ENCODE data around the gene MYH3. TPM values are rescaled to one million over a fixed set of nuclear protein-coding genes. Genes with fewer than 3 reads are reported as not detected.

MYH3 gene
- polyA plus RNA-seq, 1 donor from 2014 or later: 0.74 TPM

DNA sequence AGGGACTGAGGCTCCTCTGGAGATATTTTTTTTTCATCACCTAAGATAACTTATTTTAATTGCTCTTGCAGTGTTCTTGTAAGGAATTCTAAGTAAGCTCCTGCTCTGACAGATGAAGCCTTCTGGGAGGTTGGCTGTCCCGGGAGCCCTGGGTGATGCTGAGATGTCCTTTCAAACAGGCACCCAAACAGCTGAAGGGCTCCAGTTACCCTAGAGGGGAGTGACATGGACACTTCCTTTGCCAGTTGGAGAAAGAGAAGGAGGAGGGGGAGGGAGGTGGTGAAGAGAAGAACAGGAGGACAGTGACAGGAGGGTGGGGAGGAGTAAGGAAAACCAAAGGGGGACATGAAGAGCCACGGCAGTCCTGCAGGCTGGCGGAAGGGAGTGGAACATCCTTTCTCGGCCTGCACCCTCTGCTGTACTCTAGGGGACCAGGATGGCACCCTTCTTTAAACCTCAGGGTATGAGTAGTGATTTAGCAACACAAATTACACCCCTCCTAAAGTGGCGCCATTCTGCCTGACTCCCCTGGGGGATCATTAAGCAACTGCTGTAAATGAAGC is 51.8 kb downstream of the MYH3 start:
- Histone ChIP-seq H3K9me3 (ENCODE audit: low read length) (no peaks in the 10 kb centered on the region), H3K79me2 (replicated peaks; ENCODE audit: insufficient read depth, low read length) (no peaks in the 10 kb centered on the region), H2AFZ (ENCODE audit: low read depth, low read length) (no peak overlapping the region), H3K27ac (ENCODE audit: low read length) (no peak overlapping the region), H3K4me3 (ENCODE audit: low read length) (no peak overlapping the region), H4K20me1 (ENCODE audit: insufficient read depth) (no peaks in the 10 kb centered on the region), H3K4me2 (ENCODE audit: low read length) (no peak overlapping the region), H3K9ac (ENCODE audit: low read length) (no peak overlapping the region), H3F3A (ENCODE audit: insufficient read depth, low read length, poor library complexity, severe bottlenecking) (no peaks in the 10 kb centered on the region), H3K27me3 (ENCODE audit: insufficient read depth, low read depth, low read length) (no peaks in the 10 kb centered on the region), H3K36me3 (ENCODE audit: insufficient read depth, low read length) (no peaks in the 10 kb centered on the region), H3K9me2 (ENCODE audit: insufficient read depth, low read length) (no peaks in the 10 kb centered on the region)
- TF ChIP-seq, protein P1, sequence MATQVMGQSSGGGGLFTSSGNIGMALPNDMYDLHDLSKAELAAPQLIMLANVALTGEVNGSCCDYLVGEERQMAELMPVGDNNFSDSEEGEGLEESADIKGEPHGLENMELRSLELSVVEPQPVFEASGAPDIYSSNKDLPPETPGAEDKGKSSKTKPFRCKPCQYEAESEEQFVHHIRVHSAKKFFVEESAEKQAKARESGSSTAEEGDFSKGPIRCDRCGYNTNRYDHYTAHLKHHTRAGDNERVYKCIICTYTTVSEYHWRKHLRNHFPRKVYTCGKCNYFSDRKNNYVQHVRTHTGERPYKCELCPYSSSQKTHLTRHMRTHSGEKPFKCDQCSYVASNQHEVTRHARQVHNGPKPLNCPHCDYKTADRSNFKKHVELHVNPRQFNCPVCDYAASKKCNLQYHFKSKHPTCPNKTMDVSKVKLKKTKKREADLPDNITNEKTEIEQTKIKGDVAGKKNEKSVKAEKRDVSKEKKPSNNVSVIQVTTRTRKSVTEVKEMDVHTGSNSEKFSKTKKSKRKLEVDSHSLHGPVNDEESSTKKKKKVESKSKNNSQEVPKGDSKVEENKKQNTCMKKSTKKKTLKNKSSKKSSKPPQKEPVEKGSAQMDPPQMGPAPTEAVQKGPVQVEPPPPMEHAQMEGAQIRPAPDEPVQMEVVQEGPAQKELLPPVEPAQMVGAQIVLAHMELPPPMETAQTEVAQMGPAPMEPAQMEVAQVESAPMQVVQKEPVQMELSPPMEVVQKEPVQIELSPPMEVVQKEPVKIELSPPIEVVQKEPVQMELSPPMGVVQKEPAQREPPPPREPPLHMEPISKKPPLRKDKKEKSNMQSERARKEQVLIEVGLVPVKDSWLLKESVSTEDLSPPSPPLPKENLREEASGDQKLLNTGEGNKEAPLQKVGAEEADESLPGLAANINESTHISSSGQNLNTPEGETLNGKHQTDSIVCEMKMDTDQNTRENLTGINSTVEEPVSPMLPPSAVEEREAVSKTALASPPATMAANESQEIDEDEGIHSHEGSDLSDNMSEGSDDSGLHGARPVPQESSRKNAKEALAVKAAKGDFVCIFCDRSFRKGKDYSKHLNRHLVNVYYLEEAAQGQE (IDR thresholded peaks at IDR 0.05; ENCODE audit: borderline replicate concordance): no peak
- TF ChIP-seq POLR2AphosphoS5 (IDR thresholded peaks at IDR 0.05): no peak
- TF ChIP-seq, protein P2, sequence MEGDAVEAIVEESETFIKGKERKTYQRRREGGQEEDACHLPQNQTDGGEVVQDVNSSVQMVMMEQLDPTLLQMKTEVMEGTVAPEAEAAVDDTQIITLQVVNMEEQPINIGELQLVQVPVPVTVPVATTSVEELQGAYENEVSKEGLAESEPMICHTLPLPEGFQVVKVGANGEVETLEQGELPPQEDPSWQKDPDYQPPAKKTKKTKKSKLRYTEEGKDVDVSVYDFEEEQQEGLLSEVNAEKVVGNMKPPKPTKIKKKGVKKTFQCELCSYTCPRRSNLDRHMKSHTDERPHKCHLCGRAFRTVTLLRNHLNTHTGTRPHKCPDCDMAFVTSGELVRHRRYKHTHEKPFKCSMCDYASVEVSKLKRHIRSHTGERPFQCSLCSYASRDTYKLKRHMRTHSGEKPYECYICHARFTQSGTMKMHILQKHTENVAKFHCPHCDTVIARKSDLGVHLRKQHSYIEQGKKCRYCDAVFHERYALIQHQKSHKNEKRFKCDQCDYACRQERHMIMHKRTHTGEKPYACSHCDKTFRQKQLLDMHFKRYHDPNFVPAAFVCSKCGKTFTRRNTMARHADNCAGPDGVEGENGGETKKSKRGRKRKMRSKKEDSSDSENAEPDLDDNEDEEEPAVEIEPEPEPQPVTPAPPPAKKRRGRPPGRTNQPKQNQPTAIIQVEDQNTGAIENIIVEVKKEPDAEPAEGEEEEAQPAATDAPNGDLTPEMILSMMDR (IDR thresholded peaks at IDR 0.05; ENCODE audit: poor library complexity, severe bottlenecking): no peak
- no peak for TF ChIP-seq RAD21 (conservative IDR thresholded peaks at IDR 0.05)
- no peak for TF ChIP-seq TAF1 (IDR thresholded peaks at IDR 0.05; ENCODE audit: low read depth)
- TF ChIP-seq EP300 (conservative IDR thresholded peaks at IDR 0.05; ENCODE audit: poor library complexity, severe bottlenecking): no peak
- TF ChIP-seq SMC3 (conservative IDR thresholded peaks at IDR 0.05; ENCODE audit: poor library complexity): no peak
- no peak for TF ChIP-seq EZH2 (IDR thresholded peaks at IDR 0.05; ENCODE audit: borderline replicate concordance, insufficient read depth, low read length, poor library complexity, severe bottlenecking)
- no peak for TF ChIP-seq MXI1 (conservative IDR thresholded peaks at IDR 0.05; ENCODE audit: poor library complexity, severe bottlenecking)

DNA sequence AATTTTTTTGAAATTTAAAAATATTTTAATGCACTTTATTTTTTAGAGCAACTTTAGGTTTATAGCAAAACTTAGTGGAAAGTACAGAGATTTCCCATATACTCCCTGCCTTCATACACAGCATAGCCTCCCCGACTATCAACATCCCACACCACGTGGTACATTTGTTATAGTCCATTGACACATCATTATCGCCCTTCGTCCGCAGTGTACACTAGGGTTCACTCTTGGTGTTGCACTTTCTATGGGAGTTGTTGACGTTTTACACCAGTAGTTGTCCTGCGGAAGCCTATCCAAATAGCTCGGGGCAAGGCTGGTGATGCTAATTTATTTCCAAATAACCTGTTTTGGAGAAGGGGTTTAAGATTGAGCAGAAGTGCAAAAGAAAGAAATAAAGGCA is 52.6 kb downstream of the MYH3 start:
- H3K4me3 ChIP-seq (ENCODE audit: low read length): no peak overlapping the region
- H3K9ac ChIP-seq (ENCODE audit: low read length): no peak overlapping the region
- no peaks in the 10 kb centered on the region for H3K79me2 ChIP-seq (replicated peaks; ENCODE audit: insufficient read depth, low read length)
- TF ChIP-seq, protein P1 (IDR thresholded peaks at IDR 0.05; ENCODE audit: borderline replicate concordance): no peak
- TF ChIP-seq POLR2AphosphoS5 (IDR thresholded peaks at IDR 0.05) (no peak), EP300 (conservative IDR thresholded peaks at IDR 0.05; ENCODE audit: poor library complexity, severe bottlenecking) (no peak), SMC3 (conservative IDR thresholded peaks at IDR 0.05; ENCODE audit: poor library complexity) (no peak), RAD21 (conservative IDR thresholded peaks at IDR 0.05) (no peak), MXI1 (conservative IDR thresholded peaks at IDR 0.05; ENCODE audit: poor library complexity, severe bottlenecking) (no peak), EZH2 (IDR thresholded peaks at IDR 0.05; ENCODE audit: borderline replicate concordance, insufficient read depth, low read length, poor library complexity, severe bottlenecking) (no peak), TAF1 (IDR thresholded peaks at IDR 0.05; ENCODE audit: low read depth) (no peak)
- TF ChIP-seq, protein P2 (IDR thresholded peaks at IDR 0.05; ENCODE audit: poor library complexity, severe bottlenecking): no peak
- H3K4me2 ChIP-seq (ENCODE audit: low read length): no peak overlapping the region
- no peak overlapping the region for H3K27ac ChIP-seq (ENCODE audit: low read length)
- H3K9me2 ChIP-seq (ENCODE audit: insufficient read depth, low read length): no peaks in the 10 kb centered on the region
- no peaks in the 10 kb centered on the region for H3K27me3 ChIP-seq (ENCODE audit: insufficient read depth, low read depth, low read length)
- no peaks in the 10 kb centered on the region for H3F3A ChIP-seq (ENCODE audit: insufficient read depth, low read length, poor library complexity, severe bottlenecking)
- no peak overlapping the region for H2AFZ ChIP-seq (ENCODE audit: low read depth, low read length)
- H3K36me3 ChIP-seq (ENCODE audit: insufficient read depth, low read length): no peaks in the 10 kb centered on the region
- H4K20me1 ChIP-seq (ENCODE audit: insufficient read depth): no peaks in the 10 kb centered on the region
- H3K9me3 ChIP-seq (ENCODE audit: low read length): no peaks in the 10 kb centered on the region

Data from neural cell (in vitro differentiated cells).